ENCODE measurements around the gene EDARADD. TPM values are rescaled to one million over a fixed set of nuclear protein-coding genes. Genes with fewer than 3 reads are reported as not detected.

EDARADD gene
- total RNA-seq, 1 experiment from 2014 or later: 0.65 TPM

DNA sequence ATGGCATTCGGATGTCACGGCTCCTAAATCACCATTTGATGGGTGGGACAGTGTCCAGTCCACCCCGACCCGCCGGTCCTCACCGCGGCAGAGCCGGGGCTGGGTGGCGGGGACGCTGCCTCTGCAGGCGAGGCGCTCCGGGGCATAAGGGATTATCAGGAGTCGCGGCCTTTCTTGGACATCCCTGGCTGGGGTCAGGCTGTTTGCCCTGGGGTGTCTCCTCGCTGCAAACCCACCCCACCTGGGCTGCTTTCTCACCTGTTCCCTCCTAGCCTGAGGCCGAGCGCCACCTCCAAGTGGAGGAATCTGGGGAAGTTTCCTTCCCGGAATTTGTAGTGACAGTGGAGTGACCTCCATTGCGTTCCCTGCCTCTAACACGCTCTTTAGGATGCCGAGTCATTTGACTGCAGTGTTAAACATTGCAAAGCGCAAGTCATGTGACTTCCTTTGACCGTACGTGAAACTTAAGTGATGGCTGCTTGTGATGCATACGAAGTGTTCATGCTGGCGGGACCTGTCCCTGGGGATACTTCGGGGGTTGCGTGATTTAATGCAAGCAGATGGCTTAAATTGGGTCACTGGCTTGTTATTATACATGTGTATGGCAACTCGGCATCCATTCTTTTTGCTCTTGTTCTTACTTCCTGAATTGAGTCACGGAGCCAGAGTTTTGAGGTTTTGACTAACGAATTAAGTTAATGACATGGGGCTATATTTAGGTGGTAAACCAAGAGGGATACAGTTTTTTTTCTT is 130.2 kb downstream of the EDARADD start:
- intact Hi-C loops (cut with micrococcal nuclease): no loop called here
- DNase-seq (ENCODE audit: unreplicated experiment): peak; percentile 89
- CTCF ChIA-PET: interaction anchor here (0.6 to 3.4 kb wide), 8 partner anchors 9 to 420 kb away, joined by 3 to 16 read pairs (median 4); no protein-coding TSS in a partner anchor
- Mint-ChIP-seq H3K36me3 (ENCODE audit: insufficient read depth, unreplicated experiment) (peaks cover 41% of the 10 kb centered on the region), H3K4me1 (ENCODE audit: insufficient read depth, unreplicated experiment) (peaks cover 6% of the 10 kb centered on the region), H3K27me3 (ENCODE audit: insufficient read depth, unreplicated experiment) (no peaks in the 10 kb centered on the region), H3K4me3 (ENCODE audit: unreplicated experiment) (peak overlapping the region; percentile 98), H3K9me3 (ENCODE audit: unreplicated experiment) (no peaks in the 10 kb centered on the region), H3K27ac (ENCODE audit: low read depth, unreplicated experiment) (peak overlapping the region; percentile 97)
- BruUV-seq (replicated peaks): no TSS peak
- POLR2A ChIA-PET: interaction anchor here (0.6 to 5.1 kb wide), 22 partner anchors 8 to 420 kb away, joined by 3 to 99 read pairs (median 4); partner anchors contain the start of genes ERO1B, GPR137B, HEATR1 and MTR
- TF ChIP-seq, protein P1, sequence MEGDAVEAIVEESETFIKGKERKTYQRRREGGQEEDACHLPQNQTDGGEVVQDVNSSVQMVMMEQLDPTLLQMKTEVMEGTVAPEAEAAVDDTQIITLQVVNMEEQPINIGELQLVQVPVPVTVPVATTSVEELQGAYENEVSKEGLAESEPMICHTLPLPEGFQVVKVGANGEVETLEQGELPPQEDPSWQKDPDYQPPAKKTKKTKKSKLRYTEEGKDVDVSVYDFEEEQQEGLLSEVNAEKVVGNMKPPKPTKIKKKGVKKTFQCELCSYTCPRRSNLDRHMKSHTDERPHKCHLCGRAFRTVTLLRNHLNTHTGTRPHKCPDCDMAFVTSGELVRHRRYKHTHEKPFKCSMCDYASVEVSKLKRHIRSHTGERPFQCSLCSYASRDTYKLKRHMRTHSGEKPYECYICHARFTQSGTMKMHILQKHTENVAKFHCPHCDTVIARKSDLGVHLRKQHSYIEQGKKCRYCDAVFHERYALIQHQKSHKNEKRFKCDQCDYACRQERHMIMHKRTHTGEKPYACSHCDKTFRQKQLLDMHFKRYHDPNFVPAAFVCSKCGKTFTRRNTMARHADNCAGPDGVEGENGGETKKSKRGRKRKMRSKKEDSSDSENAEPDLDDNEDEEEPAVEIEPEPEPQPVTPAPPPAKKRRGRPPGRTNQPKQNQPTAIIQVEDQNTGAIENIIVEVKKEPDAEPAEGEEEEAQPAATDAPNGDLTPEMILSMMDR (IDR thresholded peaks at IDR 0.05; ENCODE audit: unreplicated experiment): no peak

DNA sequence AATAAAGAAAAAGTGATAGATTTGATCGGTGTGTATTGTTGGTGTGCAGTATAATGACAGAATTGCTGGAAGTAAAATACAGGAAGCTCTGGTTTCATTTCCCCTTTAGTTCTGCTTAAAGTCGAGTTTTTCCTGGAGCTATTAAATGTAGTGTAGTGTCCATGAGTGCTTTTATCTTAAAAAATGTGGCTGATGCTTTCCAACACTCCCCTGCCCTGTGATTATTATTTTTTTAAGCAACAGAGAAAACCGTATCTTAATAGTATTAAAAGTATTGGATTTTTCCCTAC is 130.8 kb downstream of the EDARADD start:
- BruUV-seq (replicated peaks): TSS peak; percentile 31
- no peak for DNase-seq (ENCODE audit: unreplicated experiment)
- H3K27me3 Mint-ChIP-seq (ENCODE audit: insufficient read depth, unreplicated experiment): no peaks in the 10 kb centered on the region
- CTCF ChIA-PET: interaction anchor here (0.6 to 3.1 kb wide), 7 partner anchors 9 to 421 kb away, joined by 3 to 12 read pairs (median 3); no protein-coding TSS in a partner anchor
- peaks cover 6% of the 10 kb centered on the region for H3K4me1 Mint-ChIP-seq (ENCODE audit: insufficient read depth, unreplicated experiment)
- no peaks in the 10 kb centered on the region for H3K9me3 Mint-ChIP-seq (ENCODE audit: unreplicated experiment)
- TF ChIP-seq, protein P1 (IDR thresholded peaks at IDR 0.05; ENCODE audit: unreplicated experiment): no peak
- intact Hi-C loops (cut with micrococcal nuclease): no loop called here
- H3K36me3 Mint-ChIP-seq (ENCODE audit: insufficient read depth, unreplicated experiment): peaks cover 46% of the 10 kb centered on the region
- peak overlapping the region; percentile 98 for H3K4me3 Mint-ChIP-seq (ENCODE audit: unreplicated experiment)
- POLR2A ChIA-PET: interaction anchor here (0.6 to 5.1 kb wide), 17 partner anchors 9 to 434 kb away, joined by 3 to 99 read pairs (median 4); partner anchors contain the start of genes EDARADD, HEATR1 and MTR
- peak overlapping the region; percentile 97 for H3K27ac Mint-ChIP-seq (ENCODE audit: low read depth, unreplicated experiment)

DNA sequence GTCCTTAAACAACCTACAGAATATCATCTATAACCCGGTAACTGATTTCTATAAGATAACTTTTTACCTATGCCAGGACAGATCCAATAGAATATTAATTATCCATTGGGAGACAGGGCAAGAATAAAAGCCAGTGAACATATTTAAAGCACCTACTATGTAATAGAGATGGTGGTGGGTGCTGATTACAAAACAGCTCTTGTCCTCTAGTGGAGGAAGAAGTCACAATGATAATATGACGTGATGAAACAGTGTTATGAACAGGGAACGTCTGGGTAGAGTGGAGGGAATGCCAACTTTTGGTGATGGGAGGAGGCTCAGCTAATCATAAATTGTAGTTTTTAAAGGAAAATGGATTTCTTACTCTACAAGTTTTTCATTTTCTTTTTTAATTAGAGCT is 132.0 kb downstream of the EDARADD start:
- H3K27ac Mint-ChIP-seq (ENCODE audit: low read depth, unreplicated experiment): peak overlapping the region; percentile 7
- H3K36me3 Mint-ChIP-seq (ENCODE audit: insufficient read depth, unreplicated experiment): peaks cover 55% of the 10 kb centered on the region
- BruUV-seq (replicated peaks): no TSS peak
- H3K9me3 Mint-ChIP-seq (ENCODE audit: unreplicated experiment): no peaks in the 10 kb centered on the region
- peaks cover 6% of the 10 kb centered on the region for H3K4me1 Mint-ChIP-seq (ENCODE audit: insufficient read depth, unreplicated experiment)
- TF ChIP-seq, protein P1 (IDR thresholded peaks at IDR 0.05; ENCODE audit: unreplicated experiment): no peak
- no peaks in the 10 kb centered on the region for H3K27me3 Mint-ChIP-seq (ENCODE audit: insufficient read depth, unreplicated experiment)
- POLR2A ChIA-PET: interaction anchor here (1.1 to 5.1 kb wide), 5 partner anchors 9 to 420 kb away, joined by 3 to 99 read pairs (median 4); partner anchors contain the start of genes EDARADD and HEATR1
- CTCF ChIA-PET: interaction anchor here (0.5 to 3.1 kb wide), 8 partner anchors 10 to 426 kb away, joined by 3 to 12 read pairs (median 7); no protein-coding TSS in a partner anchor
- no peak overlapping the region for H3K4me3 Mint-ChIP-seq (ENCODE audit: unreplicated experiment)
- no peak for DNase-seq (ENCODE audit: unreplicated experiment)
- intact Hi-C loops (cut with micrococcal nuclease): no loop called here

DNA sequence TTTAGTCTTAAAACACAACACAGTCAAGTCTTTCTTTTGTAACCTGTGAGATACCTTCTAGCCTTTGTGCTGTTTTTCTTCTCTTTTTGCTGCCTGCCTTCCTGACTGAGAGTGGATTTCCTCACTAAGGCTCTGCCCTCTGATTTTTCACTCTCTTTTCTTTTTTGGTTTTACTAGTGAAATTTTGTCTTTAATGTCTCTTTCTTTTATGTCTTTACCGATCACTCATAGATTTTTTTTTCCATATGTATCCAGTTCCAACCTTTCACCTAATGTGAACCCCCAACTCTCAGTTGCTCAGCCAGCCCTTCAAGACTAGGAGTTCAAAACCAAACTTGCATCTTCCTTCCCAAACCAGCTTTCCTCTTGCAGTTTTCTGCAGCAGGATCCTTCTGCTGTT is 136.2 kb downstream of the EDARADD start:
- POLR2A ChIA-PET: interaction anchor here (1.3 kb wide), 1 partner anchor 9 kb away, joined by 3 read pairs; no protein-coding TSS in a partner anchor
- H3K4me1 Mint-ChIP-seq (ENCODE audit: insufficient read depth, unreplicated experiment): peaks cover 24% of the 10 kb centered on the region

More for the DNA sequence above, 136.2 kb downstream of the EDARADD start:
- no peak for DNase-seq (ENCODE audit: unreplicated experiment)
- Mint-ChIP-seq H3K9me3 (ENCODE audit: unreplicated experiment) (no peaks in the 10 kb centered on the region), H3K36me3 (ENCODE audit: insufficient read depth, unreplicated experiment) (peaks cover 63% of the 10 kb centered on the region), H3K27ac (ENCODE audit: low read depth, unreplicated experiment) (no peak overlapping the region), H3K4me3 (ENCODE audit: unreplicated experiment) (no peak overlapping the region), H3K27me3 (ENCODE audit: insufficient read depth, unreplicated experiment) (no peaks in the 10 kb centered on the region)
- CTCF ChIA-PET: interaction anchor here (0.6 to 1.1 kb wide), 3 partner anchors 29 to 520 kb away, joined by 3 to 5 read pairs (median 4); no protein-coding TSS in a partner anchor
- BruUV-seq (replicated peaks): no TSS peak
- intact Hi-C loops (cut with micrococcal nuclease): loop anchor here (5.0 kb wide), 1 partner anchor 38 kb away; no protein-coding TSS in a partner anchor
- TF ChIP-seq, protein P1 (IDR thresholded peaks at IDR 0.05; ENCODE audit: unreplicated experiment): no peak

Data from MCF 10A (cell line).